ENCODE data around the gene TAB2.

The TAB2 gene

GRCh38 chr6:149397384-149397783, 79.9 kb downstream of the TAB2 start:
- H3K4me3 ChIP-seq (replicated peaks in 1 of 2; ENCODE audit: low read depth in 2 of 2, low read length in 2 of 2): no peak overlapping the region
- DNase-seq (ENCODE audit: low read depth in 2 of 2): no peak
- TF ChIP-seq CTCF (IDR thresholded peaks at IDR 0.05; ENCODE audit: low read depth, low read length): no peak

- DNase-seq (ENCODE audit: low read depth in 2 of 2): no peak
- TF ChIP-seq CTCF (IDR thresholded peaks at IDR 0.05; ENCODE audit: low read depth, low read length): no peak
Observed at GRCh38 chr6:149400050-149400449, 82.5 kb downstream of the TAB2 start, which contains the start of gene SUMO4. Gene SUMO4, plus strand, starts transcription at chr6:149400262. Its CDS starts 130 bp downstream, at chr6:149400392.

GRCh38 chr6:149403534-149403933, 86.0 kb downstream of the TAB2 start:
- H3K4me3 ChIP-seq (replicated peaks in 1 of 2; ENCODE audit: low read depth in 2 of 2, low read length in 2 of 2): no peak overlapping the region
- no peak for DNase-seq (ENCODE audit: low read depth in 2 of 2)
- TF ChIP-seq CTCF (IDR thresholded peaks at IDR 0.05; ENCODE audit: low read depth, low read length): no peak

More at GRCh38 chr6:149400050-149400449, 82.5 kb downstream of the TAB2 start, which contains the start of gene SUMO4:
- H3K4me3 ChIP-seq (replicated peaks in 1 of 2; ENCODE audit: low read depth in 2 of 2, low read length in 2 of 2): no peak within 1 kb of the TSS

GRCh38 chr6:149405823-149406765, 88.6 kb downstream of the TAB2 start:
- DNase-seq (ENCODE audit: low read depth in 2 of 2): peak; percentile 42 to 67
- H3K4me3 ChIP-seq (replicated peaks in 1 of 2; ENCODE audit: low read depth in 2 of 2, low read length in 2 of 2): no peak overlapping the region
- no peak for TF ChIP-seq CTCF (IDR thresholded peaks at IDR 0.05; ENCODE audit: low read depth, low read length)

GRCh38 chr6:149409617-149410016, 92.1 kb downstream of the TAB2 start:
- DNase-seq (ENCODE audit: low read depth in 2 of 2): no peak
- TF ChIP-seq CTCF (IDR thresholded peaks at IDR 0.05; ENCODE audit: low read depth, low read length): no peak
- H3K4me3 ChIP-seq (replicated peaks in 1 of 2; ENCODE audit: low read depth in 2 of 2, low read length in 2 of 2): no peak overlapping the region

- TF ChIP-seq CTCF (IDR thresholded peaks at IDR 0.05; ENCODE audit: low read depth, low read length): no peak
- no peak for DNase-seq (ENCODE audit: low read depth in 2 of 2)
- no peak overlapping the region for H3K4me3 ChIP-seq (replicated peaks in 1 of 2; ENCODE audit: low read depth in 2 of 2, low read length in 2 of 2)
Observed at GRCh38 chr6:149410557-149410956, 93.0 kb downstream of the TAB2 start.
